ENCODE data around the gene USP47.

Gene USP47

DNA sequence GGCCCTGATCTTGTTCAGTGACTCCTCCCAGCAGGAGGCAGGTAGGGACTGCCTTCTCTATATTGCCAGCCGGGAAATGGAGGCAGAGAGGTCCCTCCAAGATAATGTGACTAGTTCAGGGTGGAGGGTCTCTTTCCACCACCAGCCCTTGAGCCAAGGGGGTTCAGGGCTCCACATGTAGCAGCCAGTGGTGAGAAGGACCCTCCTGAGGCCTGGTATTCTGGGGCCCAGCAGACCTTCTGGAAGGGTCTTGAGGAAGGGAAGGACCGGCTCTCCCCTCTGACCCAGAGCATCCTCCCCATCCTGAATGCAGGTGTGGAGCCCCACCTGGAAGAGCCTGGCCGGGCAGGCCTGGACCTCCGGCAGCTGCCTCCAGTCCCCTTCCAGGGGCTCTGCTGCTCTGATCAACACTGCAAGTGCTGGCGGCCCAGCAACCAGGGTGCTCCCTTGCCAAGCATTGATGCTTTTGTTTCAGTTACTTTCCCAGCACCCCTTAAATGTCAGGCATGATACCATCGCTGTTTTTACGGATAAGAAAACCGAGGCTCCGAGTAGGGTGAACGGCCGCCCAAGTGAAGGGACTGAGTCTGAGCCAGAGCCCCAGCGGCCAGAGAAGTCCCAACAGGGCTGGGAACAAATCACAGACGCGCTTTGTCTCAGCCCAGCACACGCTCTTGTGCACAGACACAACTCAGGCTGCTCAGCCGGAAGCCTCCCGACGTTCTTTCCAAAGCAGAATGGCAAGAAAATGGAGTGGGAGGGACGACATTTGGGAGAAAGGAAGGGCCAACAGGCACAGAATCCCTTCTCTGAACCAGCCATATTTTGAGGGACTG, 127.8 kb downstream of the USP47 start:
- Histone ChIP-seq H3K36me3 (ENCODE audit: insufficient read depth, low read length) (no peaks in the 10 kb centered on the region), H3K4me3 (ENCODE audit: low read depth in 1 of 2, low read length in 2 of 2) (no peak overlapping the region), H3K9ac (ENCODE audit: low read depth, low read length) (no peak overlapping the region), H3K79me2 (ENCODE audit: insufficient read depth, low read length) (no peaks in the 10 kb centered on the region), H3K9me3 (ENCODE audit: insufficient read depth, low read length, severe bottlenecking) (no peaks in the 10 kb centered on the region), H2AFZ (ENCODE audit: low read depth, low read length) (no peak overlapping the region; the same call in 1 of the 2 replicates), H3K4me1 (ENCODE audit: insufficient read depth, low read length) (no peaks in the 10 kb centered on the region), H3K27ac (ENCODE audit: low read length) (no peak overlapping the region), H4K20me1 (ENCODE audit: insufficient read depth, low read length) (peaks cover 3% of the 10 kb centered on the region; the same call in 1 of the 2 replicates), H3K4me2 (ENCODE audit: insufficient read depth, low read length) (no peak overlapping the region), H3K27me3 (ENCODE audit: insufficient read depth, low read length, poor library complexity) (peaks cover 4% of the 10 kb centered on the region)
- DNase-seq: no peak
- TF ChIP-seq EZH2 (IDR thresholded peaks at IDR 0.05; ENCODE audit: borderline replicate concordance, low read depth, low read length, severe bottlenecking): no peak
- no peak for TF ChIP-seq CTCF (IDR thresholded peaks at IDR 0.05; ENCODE audit: borderline replicate concordance, extremely low read depth, low read length, poor library complexity, severe bottlenecking)
- ATAC-seq (ENCODE audit: insufficient read depth, low read depth): no peak

GRCh38 chr11:11970556-11970955, 128.8 kb downstream of the USP47 start:
- Histone ChIP-seq H3K36me3 (ENCODE audit: insufficient read depth, low read length) (no peaks in the 10 kb centered on the region), H3K4me1 (ENCODE audit: insufficient read depth, low read length) (no peaks in the 10 kb centered on the region), H3K27ac (ENCODE audit: low read length) (no peak overlapping the region), H3K27me3 (ENCODE audit: insufficient read depth, low read length, poor library complexity) (peaks cover 4% of the 10 kb centered on the region), H3K4me3 (ENCODE audit: low read depth in 1 of 2, low read length in 2 of 2) (no peak overlapping the region), H3K4me2 (ENCODE audit: insufficient read depth, low read length) (no peak overlapping the region), H2AFZ (ENCODE audit: low read depth, low read length) (no peak overlapping the region), H3K79me2 (ENCODE audit: insufficient read depth, low read length) (no peaks in the 10 kb centered on the region), H4K20me1 (ENCODE audit: insufficient read depth, low read length) (peaks cover 3% of the 10 kb centered on the region; the same call in 1 of the 2 replicates), H3K9ac (ENCODE audit: low read depth, low read length) (no peak overlapping the region), H3K9me3 (ENCODE audit: insufficient read depth, low read length, severe bottlenecking) (no peaks in the 10 kb centered on the region)
- DNase-seq: no peak
- TF ChIP-seq EZH2 (IDR thresholded peaks at IDR 0.05; ENCODE audit: borderline replicate concordance, low read depth, low read length, severe bottlenecking) (no peak), CTCF (IDR thresholded peaks at IDR 0.05; ENCODE audit: borderline replicate concordance, extremely low read depth, low read length, poor library complexity, severe bottlenecking) (no peak)
- no peak for ATAC-seq (ENCODE audit: insufficient read depth, low read depth)

- Histone ChIP-seq H3K4me1 (ENCODE audit: insufficient read depth, low read length) (no peaks in the 10 kb centered on the region), H3K9me3 (ENCODE audit: insufficient read depth, low read length, severe bottlenecking) (no peaks in the 10 kb centered on the region), H3K27ac (ENCODE audit: low read length) (no peak overlapping the region), H3K27me3 (ENCODE audit: insufficient read depth, low read length, poor library complexity) (peaks cover 4% of the 10 kb centered on the region), H3K36me3 (ENCODE audit: insufficient read depth, low read length) (no peaks in the 10 kb centered on the region), H3K79me2 (ENCODE audit: insufficient read depth, low read length) (no peaks in the 10 kb centered on the region), H4K20me1 (ENCODE audit: insufficient read depth, low read length) (0 out of 2 replicates have a peak, but pooled peaks cover 3% of the 10 kb centered on the region), H2AFZ (ENCODE audit: low read depth, low read length) (no peak overlapping the region), H3K4me2 (ENCODE audit: insufficient read depth, low read length) (no peak overlapping the region), H3K4me3 (ENCODE audit: low read depth in 1 of 2, low read length in 2 of 2) (no peak overlapping the region), H3K9ac (ENCODE audit: low read depth, low read length) (no peak overlapping the region)
- DNase-seq (no peak), ATAC-seq (ENCODE audit: insufficient read depth, low read depth) (no peak)
- no peak for TF ChIP-seq EZH2 (IDR thresholded peaks at IDR 0.05; ENCODE audit: borderline replicate concordance, low read depth, low read length, severe bottlenecking)
- no peak for TF ChIP-seq CTCF (IDR thresholded peaks at IDR 0.05; ENCODE audit: borderline replicate concordance, extremely low read depth, low read length, poor library complexity, severe bottlenecking)
These were observed 130.3 kb downstream of the USP47 start for GRCh38 chr11:11971906-11972547.
